GM12878 (cell line): ENCODE measurements around the gene TXNDC5.

Source experiments
- CHD2 ChIP-seq: IDR thresholded peaks from 2 replicates; pipeline ENCODE4 v1.6.1; 2011; ENCODE audit warnings: low read depth, low read length, improper control_type of control experiment, borderline replicate concordance
- EZH2 ChIP-seq: IDR thresholded peaks from 2 replicates; pipeline ENCODE4 v1.6.1; 2012; ENCODE audit warnings: low read depth, mild to moderate bottlenecking, control low read depth, inconsistent platforms, low read length, borderline replicate concordance; ENCODE audit not compliant: control insufficient read depth
- POLR2A ChIP-seq: IDR thresholded peaks from 2 replicates; pipeline ENCODE4 v1.6.1; 2011; ENCODE audit warnings: low read depth, mild to moderate bottlenecking, low read length
- POLR2AphosphoS5 ChIP-seq: IDR thresholded peaks from 2 replicates; pipeline ENCODE4 v1.6.1; 2011; ENCODE audit warnings: mild to moderate bottlenecking, low read length, inconsistent platforms
- RAD21 ChIP-seq: IDR thresholded peaks from 2 replicates; pipeline ENCODE4 v1.6.1; 2011; ENCODE audit warnings: mild to moderate bottlenecking, low read depth, low read length, moderate library complexity; ENCODE audit not compliant: insufficient read depth
- REST ChIP-seq: IDR thresholded peaks from 2 replicates; pipeline ENCODE4 v1.6.1; 2012; ENCODE audit warnings: mild to moderate bottlenecking, low read depth, low read length
- TAF1 ChIP-seq: IDR thresholded peaks from 2 replicates; pipeline ENCODE4 v1.6.1; 2011; ENCODE audit warnings: mild to moderate bottlenecking, low read depth, low read length, borderline replicate concordance
- ZNF217 ChIP-seq: fragments of 450-650 bp; IDR thresholded peaks from 2 replicates; pipeline ENCODE4 v1.6.1; 2017; ENCODE audit warnings: antibody characterized with exemption, mild to moderate bottlenecking
- TF ChIP-seq, protein P1 (sequence below), 3 experiments: IDR thresholded peaks in 2 of 3; conservative IDR thresholded peaks in 1 of 3; 2 replicates each; pipeline ENCODE4 v1.5.1; 2011; ENCODE audit warnings: low read depth in 3 of 3, low read length in 3 of 3, mild to moderate bottlenecking in 3 of 3, control low read depth in 2 of 3, moderate library complexity in 2 of 3, inconsistent platforms in 1 of 3, mixed read lengths in 1 of 3; ENCODE audit not compliant: control insufficient read depth in 2 of 3, insufficient read depth in 1 of 3; ENCODE audit errors: extremely low read depth in 1 of 3

DNA sequence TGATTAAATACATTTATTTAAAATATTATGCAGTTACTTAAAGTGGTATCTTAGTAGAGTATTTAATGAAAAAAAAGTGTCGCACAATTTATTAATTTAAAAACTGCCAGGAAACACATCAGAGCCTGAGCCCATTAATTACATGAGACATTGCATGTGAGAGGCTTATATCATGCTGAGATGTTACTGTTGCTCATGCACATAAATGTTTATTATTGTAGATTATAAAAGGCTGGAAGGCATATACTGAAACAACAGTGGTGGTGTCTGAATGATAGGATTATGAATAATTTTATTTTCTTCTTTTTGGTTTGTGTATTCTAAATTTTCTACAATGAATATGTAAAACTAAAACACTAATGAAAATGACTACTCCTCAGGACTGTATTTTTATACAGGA, 45.7 kb upstream of the TXNDC5 start:
- TF ChIP-seq POLR2AphosphoS5 (no peak), EZH2 (no peak), POLR2A (no peak), CHD2 (no peak), ZNF217 (no peak), REST (no peak), TAF1 (no peak), RAD21 (no peak)
- TF ChIP-seq, protein P1, sequence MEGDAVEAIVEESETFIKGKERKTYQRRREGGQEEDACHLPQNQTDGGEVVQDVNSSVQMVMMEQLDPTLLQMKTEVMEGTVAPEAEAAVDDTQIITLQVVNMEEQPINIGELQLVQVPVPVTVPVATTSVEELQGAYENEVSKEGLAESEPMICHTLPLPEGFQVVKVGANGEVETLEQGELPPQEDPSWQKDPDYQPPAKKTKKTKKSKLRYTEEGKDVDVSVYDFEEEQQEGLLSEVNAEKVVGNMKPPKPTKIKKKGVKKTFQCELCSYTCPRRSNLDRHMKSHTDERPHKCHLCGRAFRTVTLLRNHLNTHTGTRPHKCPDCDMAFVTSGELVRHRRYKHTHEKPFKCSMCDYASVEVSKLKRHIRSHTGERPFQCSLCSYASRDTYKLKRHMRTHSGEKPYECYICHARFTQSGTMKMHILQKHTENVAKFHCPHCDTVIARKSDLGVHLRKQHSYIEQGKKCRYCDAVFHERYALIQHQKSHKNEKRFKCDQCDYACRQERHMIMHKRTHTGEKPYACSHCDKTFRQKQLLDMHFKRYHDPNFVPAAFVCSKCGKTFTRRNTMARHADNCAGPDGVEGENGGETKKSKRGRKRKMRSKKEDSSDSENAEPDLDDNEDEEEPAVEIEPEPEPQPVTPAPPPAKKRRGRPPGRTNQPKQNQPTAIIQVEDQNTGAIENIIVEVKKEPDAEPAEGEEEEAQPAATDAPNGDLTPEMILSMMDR (IDR thresholded peaks at IDR 0.05 in 2 of 3, conservative IDR thresholded peaks at IDR 0.05 in 1 of 3; ENCODE audit: control insufficient read depth in 2 of 3, extremely low read depth in 1 of 3, insufficient read depth in 1 of 3, low read depth in 3 of 3, low read length in 3 of 3): no peak
